HG03457 (cell line): ENCODE results near the gene SLC44A2.
"Not testable (repeated sequence)": the region's sequence is repeated elsewhere in the genome, so short reads cannot be mapped to it uniquely, and the experiment has no call there.

Experiments used
- ATAC-seq: cut with Tn5 transposase; IDR thresholded peaks from one replicate; pipeline ENCODE4 v1.9.1; 2021; ENCODE audit warnings: moderate number of reproducible peaks; ENCODE audit not compliant: unreplicated experiment

SLC44A2 gene

DNA sequence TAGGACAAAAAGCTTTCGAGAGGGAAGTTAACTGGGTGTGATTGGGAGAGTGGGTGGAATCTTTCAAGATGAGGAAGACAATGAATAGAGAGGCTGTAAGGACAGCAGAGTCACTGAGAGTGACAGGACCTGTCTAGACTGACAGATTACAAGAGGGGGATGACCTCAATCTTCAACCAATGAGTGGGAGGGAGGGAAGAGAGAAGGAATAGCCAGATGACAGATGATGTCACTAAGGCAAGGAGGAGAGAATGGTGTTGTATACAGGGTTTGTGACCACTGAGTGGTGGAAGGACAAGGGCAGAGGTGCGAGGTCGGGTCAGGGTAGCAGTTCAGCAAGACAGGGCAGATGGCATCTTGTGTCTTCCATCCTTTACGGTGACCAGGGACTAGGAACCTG is 23.0 kb downstream of the SLC44A2 start:
- no peak for ATAC-seq

DNA sequence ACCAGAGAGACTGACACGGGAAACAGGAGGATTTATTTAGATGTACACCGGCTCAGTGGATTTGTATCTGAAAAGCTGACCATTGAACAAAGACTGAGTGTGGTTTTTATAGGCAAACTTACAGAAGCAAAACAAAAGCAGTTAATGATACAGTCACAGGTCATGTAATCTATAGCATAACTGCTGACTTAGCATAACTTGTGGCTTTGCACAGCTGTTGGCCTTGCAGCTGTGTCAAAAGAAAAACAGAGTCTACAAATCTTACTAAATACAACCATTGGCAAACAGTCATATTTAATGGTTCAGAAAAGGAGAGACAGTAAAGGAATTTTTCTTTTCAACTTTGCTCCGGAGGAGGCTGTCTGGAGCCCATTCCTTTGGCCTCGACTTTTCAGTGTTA is 26.5 kb downstream of the SLC44A2 start:
- no peak for ATAC-seq

DNA sequence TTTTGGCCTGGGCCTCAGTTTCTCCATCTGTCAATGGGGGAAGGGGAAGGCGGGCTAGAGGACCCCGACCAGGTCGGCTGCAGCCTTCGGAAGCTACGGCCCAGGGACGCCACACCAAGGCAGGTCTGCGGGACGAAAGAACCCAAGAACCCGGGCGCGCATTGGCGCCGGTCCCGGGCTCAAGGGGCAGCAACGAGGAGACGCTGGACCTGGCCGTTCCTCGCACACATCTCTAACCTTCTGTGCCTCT is 28.1 kb downstream of the SLC44A2 start:
- no peak for ATAC-seq

DNA sequence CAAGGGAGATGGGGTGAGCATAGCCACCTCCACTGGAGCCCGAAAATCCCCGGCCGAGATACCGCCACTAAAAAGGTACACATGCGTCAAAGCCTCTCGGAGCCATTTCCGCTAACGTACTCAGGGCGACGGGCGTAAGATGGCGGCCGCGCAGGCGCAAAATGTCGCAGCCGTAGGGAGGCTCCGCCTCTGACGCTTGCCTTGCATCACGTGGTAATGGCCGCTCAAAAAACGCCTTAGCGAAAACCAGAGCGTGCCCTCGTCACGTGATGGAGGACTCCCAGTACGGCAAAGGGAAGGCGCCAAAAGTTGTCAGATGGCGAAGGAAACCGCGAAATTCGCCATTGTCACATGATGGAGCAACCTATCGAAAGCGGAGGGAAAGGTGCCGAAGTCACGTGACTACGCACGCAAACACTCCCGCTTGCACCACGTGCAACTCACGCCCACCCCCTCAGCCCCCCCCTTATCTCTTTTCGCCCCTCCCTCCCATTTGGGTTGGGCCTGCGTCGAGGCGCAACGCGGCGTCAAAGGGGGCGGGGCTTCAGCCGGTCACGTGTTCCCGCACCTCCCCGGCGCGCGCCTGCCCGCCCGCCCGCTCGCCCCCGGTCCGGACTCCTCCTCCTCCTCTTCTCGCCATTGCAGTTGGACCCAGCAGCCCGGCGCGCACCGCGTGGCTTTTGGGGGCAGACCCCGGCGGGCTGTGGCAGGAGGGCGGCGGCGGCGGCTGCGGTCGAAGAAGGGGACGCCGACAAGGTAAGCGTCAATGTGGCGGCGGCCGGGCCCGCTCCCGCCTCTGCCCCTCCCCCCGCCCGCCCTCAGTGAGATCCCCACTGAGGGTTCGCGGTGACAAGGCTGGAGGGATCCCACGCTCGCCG is 28.6 kb downstream of the SLC44A2 start, which contains the start of gene ILF3:
TSS of gene ILF3 (plus strand) at position 615 of the 878 bp plus-strand sequence. CDS start 16,260 bp downstream, outside the sequence.
- peak; percentile 57 for ATAC-seq

DNA sequence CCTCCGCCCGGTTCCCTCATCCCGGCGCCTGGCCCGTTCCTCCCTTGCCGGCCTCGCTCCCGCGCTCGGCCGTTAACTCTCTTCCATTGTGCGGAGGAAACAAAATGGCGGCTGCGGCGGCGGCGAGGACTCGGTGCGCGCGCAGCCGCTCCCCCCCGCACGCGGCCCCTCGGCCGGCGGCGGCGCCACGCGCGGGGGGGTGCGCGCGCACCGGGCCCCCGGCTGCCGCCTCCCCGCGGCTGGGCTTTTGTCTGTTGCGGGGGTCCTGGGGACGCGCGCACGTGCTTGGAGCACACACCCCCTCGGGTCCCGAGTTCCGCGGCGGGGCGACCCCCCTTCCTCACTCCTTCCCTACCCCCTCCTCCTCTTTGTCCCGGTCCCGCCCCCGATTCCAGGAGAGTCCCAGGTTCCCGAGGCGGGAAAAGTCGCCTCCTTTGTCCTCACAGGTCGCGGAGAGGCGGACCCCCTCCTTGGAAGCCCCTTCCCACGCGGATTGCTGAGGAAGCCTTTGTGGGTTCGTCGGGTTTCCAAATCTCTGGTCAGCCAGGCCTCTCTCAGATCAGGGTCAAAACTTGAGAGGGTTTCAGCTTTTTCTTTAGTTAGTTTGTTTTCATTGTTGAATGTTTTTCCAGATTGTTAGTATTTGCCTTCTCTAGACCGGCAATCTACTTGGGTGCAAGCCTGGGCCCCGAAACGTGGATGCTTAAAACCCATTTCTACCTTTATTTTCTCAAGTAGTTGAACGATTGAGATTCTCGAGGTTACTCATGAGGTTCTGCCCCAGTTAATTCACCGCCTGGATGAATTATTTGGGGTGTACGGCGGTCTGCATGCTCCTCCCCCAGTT is 29.5 kb downstream of the SLC44A2 start:
- peak; percentile 1 for ATAC-seq

DNA sequence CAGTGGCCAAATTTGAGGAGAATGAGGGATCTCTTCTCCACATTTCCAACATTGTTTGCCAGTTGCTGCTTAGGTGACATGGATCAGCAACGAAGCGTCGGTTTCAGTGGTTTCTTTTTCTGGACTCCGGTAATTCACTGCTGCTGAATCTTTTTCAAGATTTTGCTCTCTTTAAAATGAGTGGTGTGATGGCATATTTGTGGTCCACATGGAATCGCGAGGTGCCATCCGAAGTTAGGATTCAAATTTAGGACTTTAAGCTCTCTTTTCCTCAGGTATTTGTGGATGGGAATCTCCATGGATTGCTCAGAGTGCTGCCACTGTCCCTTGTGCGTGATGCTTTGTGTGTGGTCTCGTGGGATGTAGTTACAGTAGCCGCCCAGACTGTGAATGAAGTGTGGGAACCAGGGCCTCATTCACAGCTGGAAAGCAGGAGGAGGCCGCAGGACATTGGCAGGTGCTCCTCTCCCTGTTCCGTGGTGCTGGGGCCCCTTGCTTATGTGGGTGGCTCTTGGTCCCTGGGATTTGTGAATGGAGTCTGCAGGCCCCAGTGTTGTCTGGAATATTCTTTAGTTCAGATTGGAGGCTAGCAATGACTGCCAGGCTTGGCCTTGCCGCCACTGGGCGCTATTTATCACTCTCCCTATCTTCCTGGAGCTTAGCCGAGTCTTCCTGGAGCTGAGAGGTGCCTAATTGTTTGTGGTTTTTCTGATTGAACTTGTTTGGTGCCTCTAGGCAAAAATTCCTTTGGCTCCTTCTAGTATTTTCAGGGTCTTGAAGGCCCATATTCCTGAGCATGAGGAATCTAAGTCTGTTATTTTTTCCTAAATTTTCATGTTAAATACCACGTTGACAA is 30.3 kb downstream of the SLC44A2 start:
- no peak for ATAC-seq

DNA sequence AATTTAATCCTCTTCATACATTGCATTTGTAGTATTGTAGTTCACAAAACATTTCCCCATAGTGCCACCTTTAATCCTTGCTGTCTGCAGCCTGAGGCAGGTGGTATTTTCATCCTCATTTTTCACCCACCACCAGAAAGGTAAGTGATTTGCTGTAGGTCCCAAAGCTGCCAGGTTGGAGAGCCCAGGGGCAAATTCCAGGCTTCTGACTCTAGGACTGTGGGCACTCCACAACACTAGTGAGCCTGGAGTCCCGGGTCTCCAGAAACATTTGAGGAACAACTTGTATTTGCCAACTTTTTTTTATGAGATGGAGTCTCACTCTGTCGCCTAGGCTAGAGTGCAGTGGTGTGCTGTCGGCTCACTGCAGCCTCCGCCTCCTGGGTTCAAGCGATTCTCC is 35.0 kb downstream of the SLC44A2 start:
- no peak for ATAC-seq

DNA sequence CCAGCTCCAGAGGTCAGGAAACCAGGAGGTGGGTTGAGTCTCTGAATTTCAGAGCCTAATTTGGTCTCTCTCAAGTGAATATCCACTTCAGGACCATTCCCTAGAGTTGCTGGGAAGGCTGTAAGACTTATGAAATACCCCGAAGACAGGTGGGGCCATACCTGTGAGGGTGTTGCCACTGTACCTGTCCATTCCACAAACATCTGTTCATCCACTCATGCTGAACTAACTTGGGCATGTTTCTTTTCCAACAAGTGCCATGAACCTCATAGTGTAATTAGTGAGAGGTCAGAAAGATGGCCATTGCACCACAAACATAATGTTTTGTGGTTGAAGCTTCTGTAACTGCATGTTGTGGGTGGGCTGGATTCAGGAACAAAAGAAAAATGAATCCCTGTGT is 36.6 kb downstream of the SLC44A2 start:
- ATAC-seq = no peak

DNA sequence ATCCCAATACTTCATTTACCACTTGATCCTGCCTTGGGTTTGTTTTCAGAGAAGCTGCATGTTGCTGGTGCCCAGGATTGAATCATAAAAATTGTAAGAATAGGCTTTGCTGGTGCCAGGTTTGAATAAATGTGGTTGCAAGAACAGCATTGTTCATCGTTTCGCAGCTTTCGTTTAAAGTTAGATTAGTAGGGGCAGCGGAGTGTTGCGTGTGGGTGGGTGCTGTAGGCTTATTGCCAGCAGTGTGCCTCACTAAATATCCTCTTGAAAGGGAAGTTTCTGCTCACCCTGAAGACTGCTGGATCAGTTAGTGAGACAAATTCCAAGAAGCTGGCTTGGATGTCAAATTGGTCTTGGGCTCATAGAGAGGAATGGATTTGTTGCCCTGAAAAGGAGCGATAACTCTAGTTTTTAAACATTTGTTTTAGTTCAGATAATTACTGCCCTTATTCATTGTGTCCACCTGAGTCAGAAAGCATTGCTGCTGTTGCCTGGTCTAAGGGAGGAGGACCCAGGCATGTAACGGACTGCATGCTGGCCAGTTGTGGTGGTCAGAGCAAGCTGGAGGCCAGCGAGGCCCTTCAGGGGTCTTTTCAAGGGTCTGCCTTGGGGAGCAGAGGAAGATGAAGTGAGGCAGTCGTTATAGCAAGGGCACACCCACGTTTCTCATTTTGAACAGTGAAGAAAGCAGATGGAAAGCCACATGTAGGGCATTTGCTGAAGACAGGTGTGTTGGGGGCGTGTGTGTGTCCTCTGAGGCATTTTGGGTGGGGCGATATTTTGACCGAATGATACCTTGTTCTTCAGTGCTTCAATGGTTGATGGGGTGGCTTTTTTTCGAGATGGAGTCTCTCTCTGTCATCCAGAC is 37.3 kb downstream of the SLC44A2 start:
- no peak for ATAC-seq

DNA sequence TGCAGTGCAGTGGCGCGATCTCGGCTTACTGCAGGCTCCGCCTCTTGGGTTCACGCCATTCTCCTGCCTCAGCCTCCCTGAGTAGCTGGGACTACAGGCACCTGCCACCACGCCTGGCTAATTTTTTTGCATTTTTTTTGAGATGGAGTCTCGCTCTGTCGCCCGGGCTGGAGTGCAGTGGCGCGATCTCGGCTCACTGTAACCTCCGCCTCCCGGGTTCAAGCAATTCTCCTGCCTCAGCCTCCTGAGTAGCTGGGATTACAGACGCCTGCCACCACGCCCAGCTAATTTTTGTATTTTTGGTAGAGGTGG is 37.9 kb downstream of the SLC44A2 start:
- not testable (repeated sequence) for ATAC-seq

DNA sequence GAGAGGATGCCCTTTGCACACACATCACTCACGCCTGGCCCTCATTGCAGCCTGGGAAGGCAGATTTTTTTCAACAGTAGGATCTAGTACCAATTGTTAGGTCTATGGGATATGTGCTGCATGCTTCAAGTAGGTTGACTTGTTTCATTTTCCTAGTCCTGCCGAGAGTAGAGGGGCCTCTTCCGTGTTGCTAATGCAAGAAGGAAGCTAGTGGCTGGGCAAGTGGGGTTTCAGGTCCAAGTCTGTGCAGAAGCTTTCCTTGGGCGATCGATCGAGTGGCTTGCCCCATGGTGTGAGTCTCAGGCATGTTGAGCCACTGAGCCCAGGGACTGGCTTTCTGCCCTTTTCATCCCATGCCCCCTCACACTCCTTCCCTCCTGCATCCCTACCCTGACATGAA is 42.5 kb downstream of the SLC44A2 start:
- ATAC-seq = no peak

DNA sequence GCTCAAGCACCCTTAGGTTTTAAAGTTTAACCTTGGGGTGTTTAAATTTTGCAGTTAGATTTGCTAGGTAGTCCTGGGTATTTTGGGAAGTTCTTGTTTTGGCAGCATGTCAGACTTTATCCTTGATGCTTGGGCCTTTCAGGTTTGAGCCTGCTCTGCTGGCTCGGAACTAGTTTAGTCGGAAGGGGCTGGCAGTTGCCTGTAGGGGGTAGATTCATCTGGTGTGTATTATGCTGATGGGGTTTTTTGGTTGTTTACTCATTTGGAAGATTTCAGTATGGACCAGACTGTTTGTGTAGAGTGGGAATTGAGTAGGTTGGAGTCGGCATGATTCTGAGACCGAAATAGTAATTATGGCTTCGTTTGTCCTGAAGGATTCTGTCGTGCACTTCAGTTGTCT is 43.9 kb downstream of the SLC44A2 start:
- no peak for ATAC-seq

DNA sequence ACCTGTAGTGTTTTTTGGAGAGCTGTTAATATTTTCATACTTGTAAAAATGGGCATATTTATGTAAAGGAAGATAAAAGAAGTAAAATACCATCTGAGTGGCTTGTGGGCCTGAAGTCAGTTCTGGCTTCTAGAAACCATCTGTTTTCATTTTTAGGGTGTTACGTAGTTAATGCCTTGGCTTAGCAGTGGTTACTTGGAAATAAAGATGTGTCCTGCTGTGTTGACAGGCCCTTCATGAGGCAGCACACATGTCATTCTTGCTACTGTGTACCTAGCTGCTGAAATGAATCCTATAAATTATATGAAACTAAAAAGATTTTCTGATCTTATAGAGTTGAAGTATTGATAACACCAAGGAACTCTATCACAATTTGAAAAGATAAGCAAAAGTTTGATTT is 44.8 kb downstream of the SLC44A2 start:
- no peak for ATAC-seq

DNA sequence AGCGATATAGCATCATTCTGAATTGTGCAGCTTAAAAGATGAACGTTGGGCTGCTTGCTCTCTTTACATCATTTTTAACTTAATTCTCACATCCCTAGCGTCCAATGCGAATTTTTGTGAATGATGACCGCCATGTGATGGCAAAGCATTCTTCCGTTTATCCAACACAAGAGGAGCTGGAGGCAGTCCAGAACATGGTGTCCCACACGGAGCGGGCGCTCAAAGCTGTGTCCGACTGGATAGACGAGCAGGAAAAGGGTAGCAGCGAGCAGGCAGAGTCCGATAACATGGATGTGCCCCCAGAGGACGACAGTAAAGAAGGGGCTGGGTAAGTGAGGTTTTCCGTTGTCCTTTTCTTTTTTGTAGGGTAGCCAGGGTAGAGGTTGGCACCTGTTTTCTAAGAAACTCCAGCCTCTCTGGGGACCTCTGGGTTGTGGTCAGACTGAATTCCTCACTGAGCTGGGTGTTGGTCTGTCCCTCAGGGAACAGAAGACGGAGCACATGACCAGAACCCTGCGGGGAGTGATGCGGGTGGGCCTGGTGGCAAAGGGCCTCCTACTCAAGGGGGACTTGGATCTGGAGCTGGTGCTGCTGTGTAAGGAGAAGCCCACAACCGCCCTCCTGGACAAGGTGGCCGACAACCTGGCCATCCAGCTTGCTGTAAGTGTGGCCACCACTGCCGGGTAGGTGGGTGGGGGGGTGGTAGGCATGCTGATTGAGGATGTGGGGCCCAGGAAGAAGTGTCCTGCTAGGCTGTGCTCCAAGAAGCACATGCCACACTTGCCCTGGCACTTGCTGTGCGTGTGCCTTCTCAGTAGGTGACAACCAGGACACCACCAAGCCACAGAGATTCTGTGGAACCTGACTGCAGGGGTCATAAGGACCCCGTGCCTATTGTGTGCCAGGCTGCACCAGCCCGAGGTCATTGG is 45.8 kb downstream of the SLC44A2 start:
- ATAC-seq = no peak

DNA sequence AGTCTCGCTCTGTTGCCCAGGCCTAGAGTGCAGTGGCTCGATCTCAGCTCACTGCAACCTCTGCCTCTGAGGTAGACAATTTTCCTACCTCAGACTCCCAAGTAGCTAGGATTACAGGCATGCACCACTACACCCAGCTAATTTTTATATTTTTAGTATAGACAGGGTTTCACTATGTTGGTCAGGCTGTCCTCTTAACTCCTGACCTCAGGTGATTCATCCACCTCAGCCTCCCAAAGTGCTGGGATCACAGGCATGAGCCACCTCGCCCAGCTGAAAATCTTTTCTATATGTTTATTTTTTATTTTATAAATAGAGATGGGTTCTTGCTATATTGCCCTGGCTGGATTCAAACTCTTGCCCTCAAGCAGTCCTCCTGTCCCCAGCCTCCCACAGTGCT is 46.6 kb downstream of the SLC44A2 start:
- ATAC-seq = not testable (repeated sequence)

DNA sequence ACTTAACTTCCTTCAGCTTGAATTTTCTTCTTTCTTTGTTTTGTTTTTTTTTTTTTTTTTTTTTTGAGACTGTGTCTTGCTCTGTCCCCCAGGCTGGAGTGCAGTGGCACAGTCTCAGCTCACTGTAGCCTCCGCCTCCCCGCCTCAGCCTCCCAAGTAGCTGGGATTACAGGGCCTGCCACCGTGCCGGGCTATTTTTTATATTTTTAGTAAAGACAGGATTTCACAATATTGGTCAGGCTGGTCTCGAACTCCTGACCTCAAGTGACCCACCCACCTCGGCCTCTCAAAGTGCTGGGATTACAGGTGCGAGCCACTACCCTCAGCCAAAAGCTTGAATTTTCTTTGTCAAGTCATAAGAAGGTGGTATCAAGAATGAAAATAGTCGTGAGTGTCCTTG is 49.9 kb downstream of the SLC44A2 start:
- not testable (repeated sequence) for ATAC-seq

DNA sequence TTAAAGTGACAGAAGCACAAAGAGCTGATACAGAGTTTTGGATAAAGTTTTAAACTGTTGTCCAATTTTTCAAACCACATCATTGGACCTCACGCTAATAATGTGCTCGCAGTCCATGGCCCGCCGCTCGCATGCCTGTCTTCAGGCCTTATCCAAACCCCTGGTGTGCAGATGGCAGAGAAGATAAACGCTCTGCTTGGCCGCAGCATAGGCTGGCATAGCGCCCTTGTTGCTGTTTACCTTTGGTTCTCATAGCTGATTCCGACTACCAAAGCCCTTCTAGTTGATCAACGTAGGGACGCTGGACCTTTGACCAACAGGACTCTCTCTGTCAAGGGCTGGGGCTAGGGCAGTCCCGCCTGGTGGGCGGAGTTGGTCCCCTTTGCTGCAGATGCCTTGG is 52.4 kb downstream of the SLC44A2 start:
- ATAC-seq = no peak

DNA sequence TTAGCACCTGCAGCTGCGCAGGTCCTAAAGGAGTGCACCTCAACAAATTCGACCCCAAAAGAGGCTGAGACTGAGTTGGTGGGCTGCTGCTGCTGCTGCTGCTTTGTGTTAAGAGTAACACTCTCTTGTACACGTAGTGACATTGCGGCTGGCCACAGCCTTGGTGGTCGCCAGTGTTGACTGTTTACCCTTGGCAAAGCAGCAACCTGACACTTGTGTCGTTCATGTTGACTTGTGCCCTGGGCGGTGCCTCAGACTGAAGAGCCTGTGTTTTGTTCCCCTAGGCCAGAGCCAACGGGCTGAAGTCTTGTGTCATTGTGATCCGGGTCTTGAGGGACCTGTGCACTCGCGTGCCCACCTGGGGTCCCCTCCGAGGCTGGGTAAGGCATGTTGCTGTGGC is 53.5 kb downstream of the SLC44A2 start:
- no peak for ATAC-seq

DNA sequence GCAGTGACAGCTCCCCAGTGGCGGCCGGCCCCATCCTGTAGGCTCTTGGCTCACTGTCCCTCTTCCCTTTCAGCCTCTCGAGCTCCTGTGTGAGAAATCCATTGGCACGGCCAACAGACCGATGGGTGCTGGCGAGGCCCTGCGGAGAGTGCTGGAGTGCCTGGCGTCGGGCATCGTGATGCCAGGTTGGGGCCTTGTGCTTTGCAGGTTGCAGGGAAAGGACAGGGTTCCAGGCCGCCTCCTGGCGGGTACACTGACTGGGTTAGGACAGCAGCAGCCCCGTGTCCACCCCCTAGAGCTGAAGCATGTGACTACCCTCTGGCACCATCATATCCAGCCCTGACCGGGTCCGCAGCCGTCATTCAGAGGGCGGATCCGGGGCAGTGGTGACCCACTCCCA is 54.4 kb downstream of the SLC44A2 start:
- ATAC-seq = no peak
